Epithelial cell of esophagus (primary cell): ENCODE data around the gene CACNA1H.

Experiments used
- DNase-seq: peaks from one replicate; pipeline ENCODE4 v3.0.0; 2010; ENCODE audit warnings: low read depth
- H3K4me3 ChIP-seq: 2 replicates; pipeline ENCODE4 v1.5.1; 2011; ENCODE audit warnings: mild to moderate bottlenecking, low read length, control low read depth
- TF ChIP-seq, protein P1 (sequence below): IDR thresholded peaks from 2 replicates; pipeline ENCODE4 v1.5.1; 2011; ENCODE audit warnings: low read depth, mild to moderate bottlenecking, low read length, control low read depth, inconsistent platforms; ENCODE audit not compliant: insufficient read depth; ENCODE audit errors: missing control alignments

CACNA1H gene

DNA sequence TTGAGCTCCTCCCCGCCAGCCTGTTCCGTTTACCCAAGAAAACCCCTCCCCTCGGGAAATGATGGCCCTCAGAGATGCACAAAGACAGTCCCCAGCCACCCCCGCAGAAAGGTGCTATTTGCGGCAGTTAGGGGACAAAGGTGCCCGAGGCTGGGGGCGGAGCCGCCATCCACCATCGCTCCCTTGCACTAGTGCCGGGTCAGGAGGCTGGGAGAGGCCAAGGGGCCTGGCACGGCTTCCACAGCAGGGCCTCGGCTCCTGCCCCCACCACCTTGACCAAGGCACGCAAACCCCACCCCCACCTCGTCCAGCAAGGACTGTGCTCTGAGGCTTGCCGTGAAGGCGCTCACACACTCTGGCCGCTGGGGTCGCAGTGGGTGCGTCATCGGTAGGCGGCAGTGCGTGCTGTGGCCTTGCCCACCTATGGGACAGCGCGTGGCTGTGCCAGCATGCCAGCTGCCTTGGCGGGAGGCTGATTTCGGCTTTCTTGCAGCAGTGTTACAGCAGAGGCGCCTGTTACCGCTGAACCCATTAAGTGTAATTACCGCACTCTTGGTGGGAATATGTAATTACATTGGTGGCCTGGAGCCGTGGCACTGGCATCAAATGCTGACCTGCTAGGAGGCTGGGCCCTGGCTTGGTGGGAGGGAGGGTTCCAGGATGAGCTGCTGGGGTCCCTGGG lies 40.4 kb downstream of the CACNA1H start:
- no peak for DNase-seq
- no peak overlapping the region for H3K4me3 ChIP-seq
- TF ChIP-seq, protein P1, sequence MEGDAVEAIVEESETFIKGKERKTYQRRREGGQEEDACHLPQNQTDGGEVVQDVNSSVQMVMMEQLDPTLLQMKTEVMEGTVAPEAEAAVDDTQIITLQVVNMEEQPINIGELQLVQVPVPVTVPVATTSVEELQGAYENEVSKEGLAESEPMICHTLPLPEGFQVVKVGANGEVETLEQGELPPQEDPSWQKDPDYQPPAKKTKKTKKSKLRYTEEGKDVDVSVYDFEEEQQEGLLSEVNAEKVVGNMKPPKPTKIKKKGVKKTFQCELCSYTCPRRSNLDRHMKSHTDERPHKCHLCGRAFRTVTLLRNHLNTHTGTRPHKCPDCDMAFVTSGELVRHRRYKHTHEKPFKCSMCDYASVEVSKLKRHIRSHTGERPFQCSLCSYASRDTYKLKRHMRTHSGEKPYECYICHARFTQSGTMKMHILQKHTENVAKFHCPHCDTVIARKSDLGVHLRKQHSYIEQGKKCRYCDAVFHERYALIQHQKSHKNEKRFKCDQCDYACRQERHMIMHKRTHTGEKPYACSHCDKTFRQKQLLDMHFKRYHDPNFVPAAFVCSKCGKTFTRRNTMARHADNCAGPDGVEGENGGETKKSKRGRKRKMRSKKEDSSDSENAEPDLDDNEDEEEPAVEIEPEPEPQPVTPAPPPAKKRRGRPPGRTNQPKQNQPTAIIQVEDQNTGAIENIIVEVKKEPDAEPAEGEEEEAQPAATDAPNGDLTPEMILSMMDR, result no peak

DNA sequence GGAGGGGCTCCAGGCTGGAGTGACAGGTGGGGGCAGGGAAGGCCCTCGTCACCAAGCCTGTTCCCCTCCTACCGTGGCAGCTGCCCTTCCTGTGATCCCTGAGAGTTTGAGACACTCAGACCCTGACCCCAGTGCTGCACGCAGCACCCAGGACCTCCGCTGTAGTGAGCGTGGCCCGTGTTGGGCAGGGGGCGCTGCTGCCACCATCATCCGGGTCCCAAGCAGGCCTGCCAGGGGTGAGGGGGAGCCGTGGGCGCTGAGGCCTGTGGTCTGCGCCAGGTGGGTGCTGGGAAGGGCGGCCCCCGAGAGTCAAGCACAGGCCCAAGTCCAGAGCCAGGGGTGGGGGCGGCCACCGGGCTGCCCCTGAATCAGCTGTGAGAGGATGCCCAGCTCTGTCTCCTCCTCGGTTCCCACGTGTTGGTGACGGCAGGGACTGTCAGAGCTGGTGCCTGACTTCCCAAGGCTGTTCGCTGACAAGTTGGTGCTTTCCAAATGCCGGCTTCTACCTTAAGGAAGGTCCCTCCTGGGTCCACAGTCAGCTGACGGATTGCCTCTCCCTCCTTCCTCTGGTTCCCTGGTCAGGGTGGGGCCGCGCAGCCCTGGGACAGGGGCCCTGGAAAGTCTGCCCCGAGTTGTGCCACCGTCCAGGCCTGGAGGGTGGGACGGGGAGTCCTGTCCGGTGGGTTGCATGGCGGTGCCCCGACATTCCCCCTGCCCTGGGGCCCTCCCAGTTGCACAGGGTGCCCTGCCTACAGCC lies 41.1 kb downstream of the CACNA1H start:
- TF ChIP-seq, protein P1, result no peak
- DNase-seq, result no peak

DNA sequence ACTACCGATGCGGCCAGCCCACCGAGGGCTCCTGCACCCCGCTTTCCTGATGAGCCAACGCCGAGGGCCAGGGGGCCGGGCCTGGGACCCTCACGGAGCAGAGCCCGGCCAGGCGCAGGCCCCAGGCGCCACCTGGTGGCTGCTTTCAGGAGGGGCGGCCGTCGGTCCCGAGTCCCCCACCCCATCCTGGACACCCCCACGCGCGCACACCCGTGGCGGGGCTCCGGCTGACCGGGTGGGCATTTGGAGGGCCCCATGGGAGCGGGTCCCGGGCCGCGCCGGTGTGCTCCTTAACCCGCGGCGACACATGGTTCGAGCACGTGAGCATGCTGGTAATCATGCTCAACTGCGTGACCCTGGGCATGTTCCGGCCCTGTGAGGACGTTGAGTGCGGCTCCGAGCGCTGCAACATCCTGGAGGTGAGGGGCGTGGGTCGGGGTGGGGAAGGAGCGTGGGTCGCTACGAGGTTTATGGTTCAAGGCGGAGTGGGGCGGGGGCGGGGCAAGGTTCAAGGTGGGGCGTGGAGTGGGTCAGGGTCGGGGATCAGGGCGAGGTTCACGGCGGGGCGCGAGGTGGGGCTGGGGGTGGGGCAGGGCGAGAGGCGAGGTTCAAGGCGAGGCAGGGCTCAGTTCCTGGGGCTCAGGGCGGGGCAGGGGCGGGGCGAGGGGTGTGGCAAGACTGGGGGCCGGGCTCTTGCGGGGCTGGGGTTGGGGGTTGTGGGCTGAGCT lies 41.9 kb downstream of the CACNA1H start:
- no peak overlapping the region for H3K4me3 ChIP-seq
- TF ChIP-seq, protein P1, result no peak
- DNase-seq, result no peak

More for the DNA sequence above, 41.1 kb downstream of the CACNA1H start:
- no peak overlapping the region for H3K4me3 ChIP-seq

DNA sequence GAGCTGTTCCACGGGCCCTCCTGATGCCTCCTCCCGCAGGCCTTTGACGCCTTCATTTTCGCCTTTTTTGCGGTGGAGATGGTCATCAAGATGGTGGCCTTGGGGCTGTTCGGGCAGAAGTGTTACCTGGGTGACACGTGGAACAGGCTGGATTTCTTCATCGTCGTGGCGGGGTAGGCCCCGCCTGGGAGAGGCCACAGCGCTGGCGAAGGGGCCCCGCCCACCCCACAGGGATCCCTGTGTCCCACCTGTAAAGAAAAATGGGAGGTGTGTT lies 42.4 kb downstream of the CACNA1H start:
- no peak overlapping the region for H3K4me3 ChIP-seq
- TF ChIP-seq, protein P1, result no peak
- DNase-seq, result no peak

DNA sequence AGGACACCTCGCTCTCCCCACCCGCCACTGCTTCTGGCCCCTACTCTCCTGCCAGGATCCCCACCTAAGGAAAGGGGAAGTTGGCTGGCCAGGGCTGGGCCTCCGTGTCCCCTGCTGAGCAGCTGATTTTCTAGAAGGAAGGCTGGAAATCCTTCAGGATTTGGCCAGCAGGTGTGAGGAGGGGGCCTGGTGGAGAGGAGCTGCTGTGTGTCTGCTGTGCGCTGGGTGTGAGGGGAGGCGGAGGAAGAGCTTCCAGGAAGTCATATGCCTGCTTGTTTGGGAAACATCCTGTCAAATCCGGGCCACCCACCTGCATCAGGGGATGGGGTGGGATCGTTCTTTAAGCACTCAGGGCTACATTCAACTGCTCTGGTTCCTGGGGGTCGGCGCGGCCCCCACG lies 43.6 kb downstream of the CACNA1H start:
- no peak overlapping the region for H3K4me3 ChIP-seq
- TF ChIP-seq, protein P1, result no peak
- no peak for DNase-seq

DNA sequence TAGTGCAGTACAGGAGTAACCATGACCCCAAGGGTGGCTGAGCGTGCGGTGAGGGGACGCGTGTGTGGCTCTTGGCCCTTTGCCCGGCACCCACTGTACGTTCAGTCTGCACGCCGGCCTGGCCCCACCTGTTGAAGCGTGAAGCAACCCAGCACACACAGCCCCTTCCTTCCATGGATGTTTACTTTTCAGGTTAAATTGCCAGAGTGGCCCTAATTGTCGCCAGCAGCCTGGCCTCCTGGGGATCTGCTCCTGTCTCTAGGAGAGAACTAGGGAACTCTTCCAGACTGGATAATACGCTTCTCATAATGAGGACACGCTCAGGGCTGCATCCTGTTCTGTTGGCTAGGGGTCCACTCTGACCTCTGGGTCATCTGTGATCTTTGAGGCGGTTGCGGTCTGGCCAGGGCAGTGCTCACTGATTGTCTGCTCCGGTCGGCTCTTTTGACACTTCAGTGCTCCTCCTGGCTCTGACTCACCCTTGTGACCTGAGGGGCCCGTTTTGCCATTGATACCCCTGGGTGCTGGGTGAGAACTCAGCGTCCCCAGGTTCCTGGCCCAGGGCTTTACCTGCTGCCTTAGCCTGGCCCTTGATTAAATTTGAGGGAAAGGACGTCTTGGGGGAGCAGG lies 44.4 kb downstream of the CACNA1H start:
- no peak for DNase-seq
- H3K4me3 ChIP-seq, result no peak overlapping the region
- TF ChIP-seq, protein P1, result no peak
